B cell (primary cell): ENCODE data around the gene DZANK1. TPM values are rescaled to one million over a fixed set of nuclear protein-coding genes. Genes with fewer than 3 reads are reported as not detected.
"Not testable (repeated sequence)": the region's sequence is repeated elsewhere in the genome, so short reads cannot be mapped to it uniquely, and the experiment has no call there.

Source experiments
- ATAC-seq: fragments of 200-7000 bp; cut with Tn5 transposase; one replicate; pipeline ENCODE4 v1.10.0; 2021; ENCODE audit warnings: low read depth, mild to moderate bottlenecking, moderate number of reproducible peaks, moderate library complexity
- CTCF ChIA-PET: fragments of 350-600 bp; sonication (Branson Sonifier 250); formaldehyde crosslinking; loops from one replicate; lab custom pipeline; 2021; ENCODE audit warnings: antibody characterized with exemption, inconsistent platforms; lab: Charles Lee
- POLR2A ChIA-PET: fragments of 350-600 bp; sonication (Branson Sonifier 250); formaldehyde crosslinking; loops from one replicate; lab custom pipeline; 2021; ENCODE audit warnings: antibody characterized with exemption; lab: Charles Lee
- DNase-seq: peaks from one replicate; pipeline ENCODE4 v3.0.0; 2013
- H2AFZ ChIP-seq: 2 replicates; pipeline ENCODE4 v1.6.1; 2012; ENCODE audit warnings: mild to moderate bottlenecking, low read depth, low read length; ENCODE audit not compliant: insufficient read depth, poor library complexity, severe bottlenecking
- H3K27ac ChIP-seq, 2 donors: 1 replicate in 1 of 2; 2 replicates in 1 of 2; pipeline ENCODE4 v1.5.1; 2012 to 2013; ENCODE audit warnings: low read length in 2 of 2, mild to moderate bottlenecking in 2 of 2, moderate library complexity in 1 of 2
- H3K27me3 ChIP-seq, 4 experiments: fragments of 200-600 bp in 1 of 4; sonication (generic) in 1 of 4; replicated peaks in 1 of 4; 1 replicate in 2 of 4; 2 replicates in 2 of 4; pipeline versions ENCODE4 v1.6.1 to v1.7.0; 2013 to 2016; ENCODE audit warnings: low read length in 3 of 4, mild to moderate bottlenecking in 2 of 4, mixed read lengths in 1 of 4, moderate library complexity in 1 of 4; ENCODE audit not compliant: insufficient read depth in 4 of 4, control insufficient read depth in 3 of 4; ENCODE audit errors: control extremely low read depth in 1 of 4
- H3K36me3 ChIP-seq, 2 experiments: replicated peaks in 1 of 2; 1 replicate in 1 of 2; 2 replicates in 1 of 2; pipeline versions ENCODE4 v1.6.1 to v1.7.1; 2013; ENCODE audit warnings: low read length in 1 of 2; ENCODE audit not compliant: insufficient read depth in 2 of 2, control insufficient read depth in 1 of 2; ENCODE audit errors: control extremely low read depth in 1 of 2, extremely low read depth in 1 of 2
- H3K4me1 ChIP-seq, 2 donors: fragments of 200-600 bp in 1 of 2; sonication (generic) in 1 of 2; 1 replicate in 1 of 2; 2 replicates in 1 of 2; pipeline versions ENCODE4 v1.5.1 to v1.6.1; 2013 to 2017; ENCODE audit warnings: low read length in 2 of 2; ENCODE audit not compliant: control insufficient read depth in 2 of 2, insufficient read depth in 2 of 2
- H3K4me2 ChIP-seq: replicated peaks from 2 replicates; pipeline ENCODE3; 2012; ENCODE audit warnings: mild to moderate bottlenecking, low read depth, low read length; ENCODE audit not compliant: poor library complexity, severe bottlenecking
- H3K4me3 ChIP-seq, 5 experiments: fragments of 200-600 bp in 1 of 5; sonication (generic) in 1 of 5; 1 replicate in 3 of 5; 2 replicates in 2 of 5; pipeline versions ENCODE4 v1.5.1 to v1.7.0; 2011 to 2016; ENCODE audit warnings: low read length in 4 of 5, mild to moderate bottlenecking in 4 of 5, low read depth in 2 of 5, control low read depth in 1 of 5, moderate library complexity in 1 of 5; ENCODE audit not compliant: insufficient read depth in 1 of 5; ENCODE audit errors: control extremely low read depth in 1 of 5, extremely low read depth in 1 of 5
- H3K79me2 ChIP-seq: fragments of 200-600 bp; sonication (generic); one replicate; pipeline ENCODE4 v1.6.0; 2016; ENCODE audit warnings: low read length; ENCODE audit not compliant: control insufficient read depth, insufficient read depth
- H3K9ac ChIP-seq: fragments of 200-600 bp; sonication (generic); 2 replicates; pipeline ENCODE4 v1.6.1; 2017; ENCODE audit warnings: mild to moderate bottlenecking, low read length, moderate library complexity
- H3K9me3 ChIP-seq, 3 donors: one replicate each; pipeline versions ENCODE4 v1.6.1 to v1.7.1; 2013; ENCODE audit warnings: low read length in 2 of 3; ENCODE audit not compliant: control insufficient read depth in 2 of 3, insufficient read depth in 1 of 3; ENCODE audit errors: control extremely low read depth in 1 of 3
- H4K20me1 ChIP-seq: 2 replicates; pipeline ENCODE4 v1.6.0; 2012; ENCODE audit warnings: mild to moderate bottlenecking, low read length; ENCODE audit not compliant: insufficient read depth, control insufficient read depth, poor library complexity, severe bottlenecking
- H3K27ac Mint-ChIP-seq: one replicate; pipeline ENCODE4 v1.8.0; 2021; ENCODE audit warnings: mixed read lengths
- H3K27me3 Mint-ChIP-seq: one replicate; pipeline ENCODE4 v1.8.0; 2021; ENCODE audit warnings: mixed read lengths
- H3K4me1 Mint-ChIP-seq: one replicate; pipeline ENCODE4 v1.8.0; 2021; ENCODE audit warnings: mixed read lengths
- H3K4me3 Mint-ChIP-seq: one replicate; pipeline ENCODE4 v1.8.0; 2021; ENCODE audit warnings: mixed read lengths
- H3K9me3 Mint-ChIP-seq: one replicate; pipeline ENCODE4 v1.8.0; 2022; ENCODE audit warnings: mixed read lengths; ENCODE audit not compliant: insufficient read depth
- EZH2 ChIP-seq: IDR thresholded peaks from 2 replicates; pipeline ENCODE4 v1.6.1; 2012; ENCODE audit warnings: borderline replicate concordance, low read depth, mild to moderate bottlenecking, moderate library complexity, low read length; ENCODE audit not compliant: insufficient read depth, poor library complexity, severe bottlenecking
- WGBS: methylation state at CpG from one replicate; pipeline ENCODE4 v1.1.5; 2013; ENCODE audit warnings: missing lambda C conversion rate; ENCODE audit not compliant: insufficient coverage; 5-methylcytosine and 5-hydroxymethylcytosine counted together
- intact Hi-C: fragments of 100-400 bp; cut with micrococcal nuclease; formaldehyde crosslinking; loops from one replicate; pipeline ENCODE4 v1.10.0; 2022
- polyA plus RNA-seq: library from polyadenylated mRNA; depleted of rRNA; stranded (reverse); fragments of >200 nt; gene quantifications from 2 replicates; pipeline ENCODE4 v1.2.3, GENCODE V29; 2012
- small RNA-seq: library from RNA; depleted of rRNA; stranded (forward); fragments of <200 nt; gene quantifications from one replicate; pipeline ENCODE3, GENCODE V24; 2012; ENCODE audit warnings: low replicate concordance, low read depth; ENCODE audit not compliant: insufficient read length
- total RNA-seq, 2 donors: library from RNA; stranded (reverse); fragments of 120-200 nt in 1 of 2; gene quantifications; 1 replicate in 1 of 2; 2 replicates in 1 of 2; pipeline versions ENCODE4 v1.2.3 to v1.2.4, GENCODE V29; 2013 to 2022
- TF ChIP-seq, protein P1 (sequence below): fragments of 200-600 bp; IDR thresholded peaks from one replicate; pipeline ENCODE4 v1.8.0; 2022; ENCODE audit warnings: antibody characterized with exemption, mild to moderate bottlenecking

Gene DZANK1
- total and polyA plus RNA-seq, 2 donors (not counting 1 experiment from before 2014, with no cell fraction given) = 2.8 to 5.6 TPM

GRCh38 chr20:18359854-18360253, 107.0 kb downstream of the DZANK1 start:
- no peak overlapping the region for H3K4me3 Mint-ChIP-seq
- Histone ChIP-seq H3K27me3 (peaks cover 0 to 4% (median 2%) of the 10 kb centered on the region in 4 experiments), H3K36me3 (no peaks in the 10 kb centered on the region), H3K9me3 (no peaks in the 10 kb centered on the region), H3K27ac (no peak overlapping the region), H3K4me2 (no peak overlapping the region), H4K20me1 (no peaks in the 10 kb centered on the region), H3K4me3 (no peak overlapping the region), H2AFZ (no peak overlapping the region), H3K9ac (no peak overlapping the region), H3K79me2 (no peaks in the 10 kb centered on the region), H3K4me1 (no peaks in the 10 kb centered on the region)
- ATAC-seq (no peak), DNase-seq (no peak)
- no peaks in the 10 kb centered on the region for H3K4me1 Mint-ChIP-seq
- peaks cover 4% of the 10 kb centered on the region for H3K9me3 Mint-ChIP-seq
- H3K27ac Mint-ChIP-seq = no peak overlapping the region
- ChIA-PET CTCF (no interaction called here), POLR2A (no interaction called here)
- TF ChIP-seq, protein P1, sequence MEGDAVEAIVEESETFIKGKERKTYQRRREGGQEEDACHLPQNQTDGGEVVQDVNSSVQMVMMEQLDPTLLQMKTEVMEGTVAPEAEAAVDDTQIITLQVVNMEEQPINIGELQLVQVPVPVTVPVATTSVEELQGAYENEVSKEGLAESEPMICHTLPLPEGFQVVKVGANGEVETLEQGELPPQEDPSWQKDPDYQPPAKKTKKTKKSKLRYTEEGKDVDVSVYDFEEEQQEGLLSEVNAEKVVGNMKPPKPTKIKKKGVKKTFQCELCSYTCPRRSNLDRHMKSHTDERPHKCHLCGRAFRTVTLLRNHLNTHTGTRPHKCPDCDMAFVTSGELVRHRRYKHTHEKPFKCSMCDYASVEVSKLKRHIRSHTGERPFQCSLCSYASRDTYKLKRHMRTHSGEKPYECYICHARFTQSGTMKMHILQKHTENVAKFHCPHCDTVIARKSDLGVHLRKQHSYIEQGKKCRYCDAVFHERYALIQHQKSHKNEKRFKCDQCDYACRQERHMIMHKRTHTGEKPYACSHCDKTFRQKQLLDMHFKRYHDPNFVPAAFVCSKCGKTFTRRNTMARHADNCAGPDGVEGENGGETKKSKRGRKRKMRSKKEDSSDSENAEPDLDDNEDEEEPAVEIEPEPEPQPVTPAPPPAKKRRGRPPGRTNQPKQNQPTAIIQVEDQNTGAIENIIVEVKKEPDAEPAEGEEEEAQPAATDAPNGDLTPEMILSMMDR = no peak
- TF ChIP-seq EZH2 = no peak
- intact Hi-C loops = no loop called here
- peaks cover 6% of the 10 kb centered on the region for H3K27me3 Mint-ChIP-seq
- WGBS = no CpG with 5 or more reads among the region's 1 CpG

DNA sequence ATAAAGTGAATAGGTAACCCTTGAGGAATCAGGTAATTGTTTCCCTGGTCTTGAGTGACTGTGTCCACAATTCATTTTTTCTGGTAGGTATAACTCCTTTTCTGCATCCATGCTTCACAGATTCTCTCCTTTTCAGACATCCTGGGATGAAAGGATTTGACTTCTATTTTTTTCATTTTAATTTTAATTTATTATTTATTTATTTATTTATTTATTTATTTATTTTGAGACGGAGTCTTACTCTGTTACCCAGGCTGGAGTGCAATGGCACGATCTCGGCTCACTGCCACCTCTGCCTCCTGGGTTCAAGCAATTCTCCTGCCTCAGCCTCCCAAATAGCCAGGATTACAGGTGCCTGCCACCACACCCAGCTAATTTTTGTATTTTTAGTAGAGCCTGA, 117.1 kb downstream of the DZANK1 start:
- intact Hi-C loops, DNase-seq, H3K9me3 Mint-ChIP-seq, H3K27me3 ChIP-seq, H2AFZ ChIP-seq, H3K4me2 ChIP-seq, H3K9ac ChIP-seq, H3K79me2 ChIP-seq, ATAC-seq, POLR2A ChIA-PET, H3K4me1 Mint-ChIP-seq, H3K9me3 ChIP-seq, H3K27ac Mint-ChIP-seq, H3K4me1 ChIP-seq, H3K36me3 ChIP-seq, CTCF ChIA-PET, H3K4me3 ChIP-seq, H4K20me1 ChIP-seq, H3K4me3 Mint-ChIP-seq, H3K27ac ChIP-seq: not testable (repeated sequence)
- 43% methylated on average over 2 of the region's 3 CpGs for WGBS
- peaks cover 33% of the 10 kb centered on the region for H3K27me3 Mint-ChIP-seq

Small RNA genes lying within 50 kb of the gene (small RNA-seq; reads per million reads assigned to genes)
- gene MIR3192 = not detected
- not detected for gene RNA5SP476

Other genes starting within 250 kb of the DZANK1 start
- 13.6 and 14.9 TPM in 2 replicates for gene ZNF133, start 178.5 kb downstream of the DZANK1 start, total RNA-seq
- gene ZNF133, start 178.5 kb downstream of the DZANK1 start, polyA plus RNA-seq = 13.7 and 14.2 TPM in 2 replicates
- gene POLR3F, start 360 bp upstream of the DZANK1 start, total RNA-seq = 13.1 and 13.7 TPM in 2 replicates
- gene POLR3F, start 360 bp upstream of the DZANK1 start, polyA plus RNA-seq = 2.9 and 4.7 TPM in 2 replicates
- gene RBBP9, start 30.2 kb upstream of the DZANK1 start, total RNA-seq = 9.3 and 10.2 TPM in 2 replicates
- gene RBBP9, start 30.2 kb upstream of the DZANK1 start, polyA plus RNA-seq = 3.1 and 3.7 TPM in 2 replicates
- 39.4 and 48.1 TPM in 2 replicates for gene SEC23B, start 40.9 kb upstream of the DZANK1 start, total RNA-seq
- 16.4 and 19.5 TPM in 2 replicates for gene SEC23B, start 40.9 kb upstream of the DZANK1 start, polyA plus RNA-seq
- gene SMIM26, start 100.4 kb upstream of the DZANK1 start, total RNA-seq = 47.4 and 47.7 TPM in 2 replicates
- gene SMIM26, start 100.4 kb upstream of the DZANK1 start, polyA plus RNA-seq = 100 and 143 TPM in 2 replicates
- 18.7 and 18.9 TPM in 2 replicates for gene DTD1, start 121.0 kb upstream of the DZANK1 start, total RNA-seq
- 20.4 and 25.8 TPM in 2 replicates for gene DTD1, start 121.0 kb upstream of the DZANK1 start, polyA plus RNA-seq